SK-N-MC (cell line): ENCODE measurements around the gene AKR7A3.

Experiments used
- EZH2 ChIP-seq: fragments of 200-600 bp; sonication (generic); IDR thresholded peaks from one replicate; pipeline ENCODE4 v1.6.1; 2017; ENCODE audit warnings: antibody characterized with exemption
- FOXP2 ChIP-seq: optimal IDR thresholded peaks from 2 replicates; pipeline ENCODE3; 2011; ENCODE audit warnings: mild to moderate bottlenecking, moderate library complexity; ENCODE audit not compliant: insufficient read depth; ENCODE audit errors: extremely low read length, control extremely low read depth
- POLR2AphosphoS5 ChIP-seq: IDR thresholded peaks from 2 replicates; pipeline ENCODE4 v1.6.1; 2012; ENCODE audit warnings: mild to moderate bottlenecking, low read depth, low read length, borderline replicate concordance

- TF ChIP-seq POLR2AphosphoS5 (no peak), EZH2 (no peak), FOXP2 (no peak)
Observed at GRCh38 chr1:19322481-19322880, 33.9 kb upstream of the AKR7A3 start.
